HG03520 (cell line): ENCODE measurements around the gene EFNA5.

ENCODE experiments used
- ATAC-seq: cut with Tn5 transposase; IDR thresholded peaks from one replicate; pipeline ENCODE4 v1.9.1; 2021; ENCODE audit warnings: mild to moderate bottlenecking, moderate library complexity; ENCODE audit not compliant: unreplicated experiment

The EFNA5 gene

DNA sequence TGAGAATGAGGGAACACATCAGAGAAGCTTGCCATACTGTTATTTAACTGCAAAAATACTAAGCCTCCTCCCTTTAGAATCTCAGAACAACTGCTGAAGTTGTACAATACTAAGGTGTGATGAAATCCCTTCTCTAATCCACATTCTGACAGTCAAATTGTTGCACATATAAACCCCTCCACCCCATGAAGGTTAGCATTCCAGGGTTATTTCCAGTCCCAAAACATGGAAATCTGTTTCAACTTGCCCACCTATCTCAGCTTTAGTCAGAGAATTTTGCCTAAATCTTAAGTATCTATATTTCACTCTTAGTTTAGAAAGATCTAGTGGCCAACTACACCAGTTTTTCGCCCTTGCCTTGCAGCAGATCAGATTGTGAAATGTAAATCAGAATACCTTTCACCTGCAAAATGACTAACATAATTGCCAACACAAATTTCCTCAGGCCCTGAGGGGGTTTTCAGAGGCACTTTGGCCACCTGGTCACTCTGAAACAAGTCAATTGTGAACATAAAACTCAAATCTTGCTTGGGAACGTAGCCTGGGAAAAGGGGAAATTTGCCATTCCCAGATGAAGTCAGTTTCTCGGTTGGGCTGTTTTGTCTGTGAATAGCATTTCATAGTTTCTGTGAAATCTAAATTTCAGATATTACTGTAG, 93.9 kb downstream of the EFNA5 start:
- ATAC-seq = no peak

DNA sequence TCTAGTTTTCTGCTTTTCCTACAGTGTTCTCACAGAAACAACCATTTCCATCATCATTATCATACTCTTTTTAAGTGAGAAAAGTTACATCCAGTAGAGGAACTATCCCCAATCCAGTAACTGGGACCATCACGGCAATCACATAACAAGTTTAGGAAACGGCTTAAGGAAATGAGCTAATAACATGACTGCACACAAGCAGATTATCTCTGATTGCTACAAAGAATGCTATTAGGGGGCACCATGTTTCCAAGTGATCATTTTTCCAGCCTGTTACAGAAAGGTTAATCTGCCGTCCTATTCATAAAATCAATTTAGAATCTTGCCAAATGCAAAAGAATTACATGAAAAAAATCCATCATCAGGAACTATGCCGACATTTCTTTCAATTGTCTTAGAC, 94.6 kb downstream of the EFNA5 start:
- ATAC-seq = no peak

DNA sequence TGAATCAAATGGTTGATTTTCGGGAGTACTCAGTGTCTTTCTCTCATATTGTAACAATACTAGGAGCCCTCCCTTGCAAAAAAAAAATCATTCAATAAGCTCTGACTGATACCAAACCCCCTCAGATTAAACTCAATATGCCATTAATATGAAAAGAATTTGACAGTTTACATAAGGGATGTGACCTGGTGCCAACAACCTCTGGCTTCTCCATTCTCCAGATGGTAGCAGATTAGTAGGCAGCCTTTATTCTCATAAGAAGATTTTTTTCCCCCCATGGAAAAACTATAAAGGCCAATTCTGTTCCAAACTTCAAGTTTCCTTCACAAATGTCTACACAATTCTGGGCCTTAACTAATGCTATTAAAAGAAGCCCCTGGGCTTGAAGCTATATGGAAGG, 96.5 kb downstream of the EFNA5 start:
- ATAC-seq = no peak

DNA sequence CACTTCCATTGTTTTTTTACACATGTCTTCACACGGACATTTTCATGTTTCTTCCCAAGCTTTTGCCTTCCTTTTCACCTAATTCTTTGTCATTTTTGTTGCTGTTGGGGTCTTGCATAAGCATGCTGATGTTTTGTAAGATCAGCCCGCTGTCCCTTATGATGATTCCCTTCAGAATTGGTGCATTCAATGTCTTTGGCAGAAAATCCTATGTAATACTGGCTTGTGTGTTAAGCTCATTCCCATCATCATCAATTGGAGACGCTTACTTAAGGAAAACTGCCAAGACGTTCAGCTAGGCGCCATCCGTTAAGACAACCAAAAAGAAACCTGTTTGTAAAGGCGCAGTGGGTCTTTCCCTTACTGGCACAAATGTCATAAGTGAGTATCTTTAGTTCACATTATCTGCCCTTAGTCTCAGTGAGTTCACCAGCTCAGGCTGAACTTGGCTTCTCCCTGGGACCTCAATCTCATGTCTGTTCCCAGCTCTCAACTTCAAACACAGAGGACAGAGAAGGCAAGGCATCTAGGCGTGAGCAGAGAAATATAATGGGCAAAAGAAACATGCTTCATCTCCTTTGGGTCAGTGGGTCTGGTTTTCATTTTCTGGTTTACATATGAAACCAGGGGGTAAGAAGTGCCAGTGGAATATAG, 97.9 kb downstream of the EFNA5 start:
- ATAC-seq = no peak

DNA sequence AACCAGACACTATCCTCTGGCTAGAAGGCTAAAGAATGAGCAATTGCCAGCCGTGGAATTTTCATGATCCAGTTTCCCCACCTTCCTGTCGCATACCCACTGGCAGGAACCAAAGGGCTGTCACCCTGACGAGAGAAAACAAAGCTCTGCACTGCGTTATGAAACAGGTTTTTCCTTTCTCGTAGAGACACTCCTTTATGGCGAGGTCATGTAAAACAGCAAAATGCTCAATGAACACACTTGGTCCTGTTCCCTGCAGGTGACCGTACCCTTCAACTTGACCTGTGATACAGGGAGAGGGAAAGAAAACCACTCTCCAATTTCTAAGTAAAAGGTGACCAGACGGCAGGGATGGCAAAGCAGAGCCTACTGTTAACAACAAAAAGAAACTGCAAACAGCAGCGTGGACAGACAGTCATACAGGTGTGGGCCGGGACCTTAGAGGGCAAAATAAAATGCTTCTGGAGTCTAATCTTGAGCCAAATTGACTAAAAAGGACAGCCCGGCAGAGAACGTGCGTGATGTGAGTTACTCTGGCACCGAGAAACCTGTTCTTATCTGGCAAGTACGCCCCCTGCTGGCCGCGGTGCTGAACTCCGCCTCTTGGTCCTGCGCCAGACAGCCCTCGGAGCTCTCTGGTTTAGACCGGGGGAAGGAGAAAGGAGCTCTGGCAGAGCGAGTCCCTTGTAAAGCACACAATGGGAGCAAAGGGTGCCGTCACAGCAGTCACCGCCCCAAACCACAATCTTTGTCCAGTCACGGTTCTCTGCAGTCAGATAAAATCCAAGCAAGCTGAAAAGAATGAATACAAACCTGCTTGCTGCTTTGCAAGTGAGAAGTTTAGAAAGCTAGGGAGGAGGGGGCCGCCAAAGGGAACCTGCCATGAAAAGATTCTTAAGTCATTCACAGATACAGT, 98.9 kb downstream of the EFNA5 start:
- ATAC-seq = peak; percentile 57

DNA sequence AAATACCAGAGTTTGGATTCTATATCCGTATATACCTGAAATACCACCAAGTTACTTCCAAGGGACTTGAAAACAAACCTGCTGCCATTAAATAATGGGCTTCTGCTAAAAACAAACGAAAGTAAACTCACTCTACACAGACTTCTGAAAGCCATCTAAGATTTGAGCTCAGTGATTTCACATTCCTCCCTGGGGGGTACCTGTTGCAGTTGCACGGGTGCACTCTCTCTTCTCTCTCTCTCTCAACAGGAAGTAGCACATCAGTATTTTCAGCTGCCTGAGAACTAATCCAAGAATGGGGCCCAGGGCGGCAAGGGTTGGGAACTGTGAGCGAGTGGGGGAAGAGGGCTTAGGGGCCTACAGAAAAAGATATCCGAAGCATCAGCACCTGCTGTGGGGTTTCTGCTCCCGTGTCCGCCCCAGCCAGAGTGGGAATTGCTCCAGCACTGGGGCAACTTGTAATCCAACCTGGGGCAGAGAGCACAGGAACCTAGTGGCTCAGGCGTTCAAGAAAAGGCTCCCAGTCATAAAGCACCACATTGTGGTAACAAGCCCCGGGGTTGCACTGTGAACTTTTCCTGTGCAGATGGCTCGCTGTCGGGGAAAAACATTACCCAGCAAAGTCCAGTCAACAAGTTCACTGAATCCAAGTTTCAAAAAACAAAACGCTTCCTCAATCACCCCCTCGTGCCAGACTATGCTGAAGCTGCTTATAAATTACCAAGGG, 99.8 kb downstream of the EFNA5 start:
- ATAC-seq = peak; percentile 79

DNA sequence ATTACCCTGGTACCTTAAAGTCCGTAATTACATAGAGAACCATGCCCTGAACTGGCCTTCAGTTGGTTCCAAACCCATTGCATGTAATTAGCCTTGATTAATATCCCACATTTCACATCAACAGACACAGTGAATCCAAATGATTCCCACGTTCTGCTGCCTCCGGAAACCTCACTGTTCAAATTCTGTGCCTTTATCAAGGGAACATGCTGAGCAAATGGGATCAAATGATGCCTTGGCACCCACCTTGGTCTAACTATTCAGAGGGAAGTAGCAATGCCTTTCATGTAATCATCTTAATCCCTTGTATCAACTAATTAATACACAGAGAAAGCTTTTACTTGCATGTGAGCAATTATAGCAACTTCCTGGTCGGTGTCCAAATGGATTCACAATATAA, 100.6 kb downstream of the EFNA5 start:
- no peak for ATAC-seq

DNA sequence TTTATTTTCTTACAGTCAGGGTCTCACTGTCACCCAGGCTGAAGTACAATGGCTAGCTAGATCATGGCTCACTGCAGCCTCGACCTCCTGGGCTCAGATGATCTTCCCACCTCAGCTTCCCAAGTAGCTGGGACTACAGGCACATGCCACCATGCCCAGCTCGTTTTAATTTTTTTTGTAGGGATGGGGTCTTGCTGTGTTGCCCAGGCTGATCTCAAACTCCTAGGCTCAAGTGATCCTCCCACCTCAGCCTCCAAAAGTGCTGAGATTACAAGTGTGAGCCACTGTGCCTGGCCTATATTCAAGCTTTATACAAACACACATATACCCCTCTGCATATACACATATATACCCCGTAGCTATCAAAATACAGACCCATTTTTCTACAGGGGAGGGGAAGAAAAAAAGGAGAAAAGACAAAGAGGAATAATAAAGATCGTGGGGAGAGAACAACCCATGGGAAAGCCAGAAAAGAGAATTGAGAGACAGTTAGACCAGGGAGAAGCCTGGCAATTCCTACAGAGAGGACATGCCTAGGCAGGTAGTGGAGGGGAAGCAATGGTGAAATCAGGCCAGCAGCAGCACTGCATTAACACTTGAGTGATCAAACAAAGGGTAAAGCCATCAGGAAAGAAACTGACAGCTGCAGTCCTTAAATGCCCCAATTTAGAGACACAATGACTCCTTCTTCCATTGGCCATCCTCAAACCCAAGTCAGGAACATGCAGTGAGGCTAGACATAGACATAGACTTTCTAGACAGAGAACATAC, 102.7 kb downstream of the EFNA5 start:
- ATAC-seq = no peak

DNA sequence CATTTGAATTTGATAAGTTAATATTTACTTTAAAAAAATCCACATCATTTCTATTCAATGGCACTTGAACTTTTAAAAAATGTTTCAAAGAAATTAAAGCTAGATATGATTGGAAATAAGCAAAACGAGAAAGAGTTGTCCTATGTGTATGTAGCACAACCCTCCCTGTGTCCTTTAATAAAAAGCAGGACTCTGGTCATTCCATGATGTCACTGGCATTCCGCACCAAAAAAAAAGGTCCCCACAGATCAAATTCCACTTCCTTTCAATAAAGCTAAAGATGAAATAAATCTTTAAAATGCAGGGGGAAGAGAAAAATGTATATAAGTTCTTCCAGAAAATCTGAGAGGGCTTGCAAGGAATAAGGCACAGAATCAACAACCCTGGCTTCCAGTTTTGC, 103.8 kb downstream of the EFNA5 start:
- ATAC-seq = no peak

DNA sequence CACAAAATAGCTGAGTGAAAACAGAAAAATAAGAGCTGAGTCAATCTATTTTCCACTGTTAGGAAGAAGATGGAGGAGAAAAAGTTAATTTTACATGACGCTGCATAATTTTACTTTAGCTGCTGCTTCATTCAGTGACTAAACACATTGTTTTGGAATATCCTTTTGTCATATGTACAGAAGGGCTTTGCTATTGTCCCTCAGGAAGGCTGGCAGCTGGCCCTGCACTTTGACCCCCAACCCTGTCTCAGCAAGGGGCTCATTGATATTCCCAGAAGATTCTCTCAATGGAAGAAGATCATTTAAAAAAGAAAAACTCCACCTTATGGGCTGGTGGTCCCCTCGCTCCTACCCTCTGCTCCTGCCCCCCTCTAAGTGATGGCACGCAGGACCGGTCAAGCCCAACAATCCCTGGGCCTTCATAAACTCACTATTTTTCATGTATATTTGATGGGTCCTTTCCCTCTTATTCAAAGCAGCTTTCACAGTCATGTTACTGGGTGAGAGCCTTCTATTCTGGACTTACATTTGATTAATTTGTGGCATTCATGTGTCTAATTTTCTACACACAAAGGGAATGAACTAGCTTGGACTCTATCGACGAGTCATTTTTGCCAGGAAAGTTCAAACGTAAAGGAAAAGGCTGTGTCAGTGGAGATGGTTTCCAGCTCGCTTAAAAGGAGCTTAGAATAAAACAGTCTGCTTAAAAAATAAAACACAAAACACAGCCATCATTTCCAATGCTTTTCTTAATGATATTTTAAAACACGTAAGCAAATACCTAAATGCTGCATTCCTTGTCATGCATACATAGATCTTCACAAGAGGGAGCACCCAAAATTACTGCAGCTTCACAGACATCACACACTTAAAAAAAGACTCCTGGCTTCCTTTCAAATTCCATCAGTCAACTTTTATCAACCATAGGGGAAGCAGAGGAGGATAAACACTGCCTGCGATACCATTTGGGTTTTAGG, 104.7 kb downstream of the EFNA5 start:
- ATAC-seq = no peak

DNA sequence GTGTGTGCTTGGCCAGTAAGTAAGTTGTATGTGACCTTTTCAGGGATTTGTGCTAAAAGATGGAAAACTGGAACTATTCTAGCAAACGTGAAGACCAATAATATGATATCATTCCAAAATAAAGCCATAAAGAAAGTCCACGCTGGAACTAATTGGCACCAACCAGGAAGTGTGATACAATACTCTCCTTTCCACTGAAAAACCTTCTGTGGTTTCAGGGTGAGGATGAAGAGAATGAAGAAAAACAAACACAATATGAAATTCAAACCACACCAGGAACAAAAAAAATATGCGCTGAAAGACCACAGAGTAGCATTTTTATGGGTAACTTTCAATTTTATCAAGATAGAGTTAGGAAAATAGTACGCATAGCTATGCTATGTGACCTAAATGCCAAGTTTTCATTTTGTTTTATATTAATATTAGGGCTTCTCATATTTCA, 105.8 kb downstream of the EFNA5 start:
- no peak for ATAC-seq

DNA sequence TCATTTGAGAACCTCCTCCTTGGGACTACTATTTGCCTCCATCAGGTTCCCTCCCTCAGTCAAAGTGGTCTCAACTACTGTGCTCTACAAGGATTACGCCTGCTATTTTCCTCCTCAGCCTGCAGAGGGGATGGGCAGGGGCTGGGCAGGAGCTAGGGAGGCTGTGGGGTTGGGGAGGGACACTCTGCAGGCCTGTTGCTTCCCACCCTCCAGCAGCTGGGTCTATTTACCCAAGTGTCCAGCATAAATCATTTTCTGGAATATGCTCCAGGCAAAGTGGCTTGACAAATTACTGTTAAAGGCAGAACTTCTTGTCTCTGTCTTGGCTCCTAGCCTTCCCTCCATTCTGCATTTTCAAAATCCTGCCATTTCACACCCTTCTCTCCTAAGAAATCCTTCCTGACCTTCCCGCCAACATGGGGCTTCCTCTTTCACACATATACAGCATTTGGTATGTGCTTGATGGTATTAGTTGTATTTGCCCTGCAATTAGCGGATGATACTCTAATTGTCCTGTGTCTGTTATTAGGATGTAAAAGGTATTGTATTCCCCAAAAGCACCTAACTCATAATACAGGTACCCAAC, 106.7 kb downstream of the EFNA5 start:
- no peak for ATAC-seq

DNA sequence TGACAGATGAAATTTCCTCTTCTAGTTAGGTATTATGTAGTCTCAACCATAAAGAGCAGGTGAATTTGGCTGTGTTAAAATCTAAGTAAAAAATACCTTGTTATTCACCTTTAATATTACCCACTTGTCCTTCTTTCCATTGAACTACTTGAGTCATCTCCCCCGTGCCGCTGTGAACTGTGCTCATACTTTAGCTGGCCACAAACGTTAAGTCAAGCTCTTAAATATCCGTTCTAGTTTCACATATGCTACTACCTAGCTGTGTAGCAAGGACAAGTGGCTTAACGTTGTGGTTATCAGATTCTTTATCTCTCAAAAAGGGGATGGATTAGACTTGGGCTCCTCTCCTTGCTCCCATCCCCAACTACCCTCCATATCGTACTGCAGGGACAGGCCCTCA, 110.4 kb downstream of the EFNA5 start:
- no peak for ATAC-seq

DNA sequence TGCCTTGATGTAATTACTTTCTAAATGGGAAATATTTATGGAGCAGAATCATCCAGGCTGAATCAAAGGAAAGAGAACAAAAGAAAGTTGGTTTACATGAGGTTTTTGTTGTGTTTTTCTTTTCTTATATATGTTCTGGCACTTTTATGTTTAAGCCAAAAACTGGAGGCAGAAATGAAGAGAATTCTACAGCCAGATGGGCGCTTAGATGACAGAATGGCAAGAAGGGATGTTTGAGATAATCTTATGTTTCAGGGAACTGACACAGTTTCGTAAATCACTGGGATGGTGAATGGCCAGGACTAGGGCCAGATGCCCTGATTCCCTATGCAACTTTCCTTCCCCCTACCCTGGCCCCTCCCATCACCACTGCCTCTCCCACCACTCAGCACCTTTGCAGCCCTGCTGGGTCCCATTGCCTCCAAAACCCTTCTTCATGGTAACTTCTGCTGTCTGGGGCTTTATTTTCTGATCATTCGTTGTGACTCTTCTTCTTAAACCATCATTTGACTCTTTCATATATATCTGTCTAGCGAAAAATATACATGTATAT, 111.8 kb downstream of the EFNA5 start:
- ATAC-seq = no peak

DNA sequence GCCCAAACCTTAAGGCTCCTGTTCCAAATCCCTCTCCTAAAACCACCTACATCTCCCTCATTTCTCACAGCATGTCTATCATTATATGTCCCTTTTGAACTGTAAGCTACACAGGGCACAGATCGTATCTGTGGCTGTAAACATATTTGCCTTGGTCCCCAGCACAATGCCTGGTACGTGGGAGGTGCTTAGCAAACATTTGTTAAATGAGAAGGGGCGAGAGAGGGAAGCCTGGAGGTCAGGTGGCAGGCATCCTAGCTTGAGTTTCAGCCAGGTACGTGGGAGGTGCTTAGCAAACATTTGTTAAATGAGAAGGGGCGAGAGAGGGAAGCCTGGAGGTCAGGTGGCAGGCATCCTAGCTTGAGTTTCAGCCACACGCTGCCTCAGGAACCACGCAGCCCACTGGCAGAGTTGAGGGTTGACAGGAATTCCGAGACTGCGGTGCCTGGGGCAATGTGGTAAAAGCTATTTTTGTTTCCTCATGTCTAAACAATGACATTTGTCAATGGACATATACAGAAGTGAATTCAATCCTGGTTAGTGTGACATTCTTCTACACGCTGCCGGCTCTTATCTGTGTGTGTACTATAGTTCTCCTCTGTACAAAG, 113.6 kb downstream of the EFNA5 start:
- ATAC-seq = no peak

DNA sequence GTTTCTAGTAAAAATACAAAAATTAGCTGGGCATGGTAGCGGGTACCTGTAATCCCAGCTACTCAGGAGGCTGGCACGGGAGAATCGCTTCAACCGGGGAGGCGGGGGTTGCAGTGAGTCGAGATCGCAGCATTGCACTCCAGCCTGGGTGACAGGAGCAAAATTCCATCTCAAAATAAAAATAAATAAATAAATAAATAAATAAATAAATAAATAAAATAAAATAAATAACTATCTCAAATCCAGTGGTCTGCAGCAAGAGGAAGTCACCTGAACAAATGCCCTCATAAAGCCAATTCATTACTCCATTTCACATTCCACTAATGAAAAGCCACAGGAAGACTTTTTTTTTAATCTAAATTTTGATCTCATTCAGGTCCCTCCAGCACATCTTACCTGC, 114.2 kb downstream of the EFNA5 start:
- ATAC-seq = no peak

DNA sequence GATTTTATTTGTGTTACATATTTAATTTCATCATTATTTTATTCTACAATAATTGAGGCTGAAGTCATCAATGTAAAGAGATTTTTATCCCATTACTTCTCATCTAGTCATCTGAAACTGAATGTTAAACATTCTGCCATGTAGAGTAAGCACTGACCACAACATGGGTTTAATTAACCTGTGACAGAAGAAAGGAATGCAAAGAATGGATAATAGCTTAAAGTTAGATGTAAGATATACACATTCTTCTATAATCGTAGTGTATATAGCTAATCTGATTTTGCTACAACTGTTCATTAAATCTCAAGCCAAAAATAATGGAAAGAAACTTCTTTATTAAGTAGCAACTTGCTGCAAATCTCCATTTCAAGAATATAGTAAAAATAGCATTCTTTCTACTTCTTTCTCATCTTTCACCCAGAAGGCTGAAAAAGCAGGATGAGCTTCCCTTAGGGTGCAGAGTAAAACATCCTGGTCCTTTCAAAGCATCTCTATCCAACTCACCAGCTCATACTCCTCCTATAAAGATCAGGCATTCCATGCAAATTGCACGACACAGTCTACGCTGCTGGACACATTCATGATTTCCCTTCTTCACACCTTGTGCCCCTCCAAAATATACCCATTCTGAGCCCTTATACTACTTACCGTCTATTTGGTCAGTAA, 115.2 kb downstream of the EFNA5 start:
- no peak for ATAC-seq
